NCI-H1048 (cell line): Measurements from ENCODE around the gene LACRT.
"Not testable (repeated sequence)": the region's sequence is repeated elsewhere in the genome, so short reads cannot be mapped to it uniquely, and the experiment has no call there.

Source experiments
- DNase-seq: peaks from one replicate; lab custom pipeline; 2025; lab: John Stamatoyannopoulos, UW

Gene LACRT

GRCh38 chr12:54639112-54639511, 4.4 kb upstream of the LACRT start:
- DNase-seq, result not testable (repeated sequence)

GRCh38 chr12:54631988-54632728, 2.5 kb downstream of the LACRT start:
- no peak for DNase-seq

- no peak for DNase-seq
Observed at GRCh38 chr12:54631551-54631950, 3.1 kb downstream of the LACRT start.

GRCh38 chr12:54629925-54630324, 4.8 kb downstream of the LACRT start:
- no peak for DNase-seq

- no peak for DNase-seq
Observed at GRCh38 chr12:54628186-54628846, 6.4 kb downstream of the LACRT start.

GRCh38 chr12:54627304-54627703, 7.4 kb downstream of the LACRT start:
- no peak for DNase-seq

GRCh38 chr12:54625598-54625997, 9.1 kb downstream of the LACRT start:
- no peak for DNase-seq

GRCh38 chr12:54624315-54625279, 10.1 kb downstream of the LACRT start:
- no peak for DNase-seq

GRCh38 chr12:54622463-54623183, 12.1 kb downstream of the LACRT start:
- DNase-seq, result no peak

GRCh38 chr12:54616933-54617680, 17.6 kb downstream of the LACRT start:
- DNase-seq, result no peak

- no peak for DNase-seq
Observed at GRCh38 chr12:54612225-54612750, 22.4 kb downstream of the LACRT start.

GRCh38 chr12:54611715-54612149, 23.0 kb downstream of the LACRT start:
- DNase-seq, result no peak

GRCh38 chr12:54608769-54609168, 25.9 kb downstream of the LACRT start:
- no peak for DNase-seq

GRCh38 chr12:54608156-54608555, 26.5 kb downstream of the LACRT start:
- no peak for DNase-seq

- DNase-seq, result no peak
Observed at GRCh38 chr12:54606556-54606955, 28.1 kb downstream of the LACRT start.

GRCh38 chr12:54605138-54605970, 29.3 kb downstream of the LACRT start:
- no peak for DNase-seq

GRCh38 chr12:54604436-54604835, 30.3 kb downstream of the LACRT start:
- no peak for DNase-seq

- DNase-seq, result no peak
Observed at GRCh38 chr12:54603872-54604271, 30.8 kb downstream of the LACRT start.

- no peak for DNase-seq
Observed at GRCh38 chr12:54603173-54603814, 31.4 kb downstream of the LACRT start.
